Activated CD4-positive, alpha-beta T cell treated with anti-CD3 and anti-CD28 coated beads, Interleukin-2, amount 50 U/mL, for 1 hour (primary cell): ENCODE measurements around the gene ABI2.

Experiments
- DNase-seq: peaks from one replicate; pipeline ENCODE4 v3.0.0-alpha.2; 2020

Gene ABI2

GRCh38 chr2:203432811-203433210, 104.6 kb downstream of the ABI2 start:
- DNase-seq = no peak

DNA sequence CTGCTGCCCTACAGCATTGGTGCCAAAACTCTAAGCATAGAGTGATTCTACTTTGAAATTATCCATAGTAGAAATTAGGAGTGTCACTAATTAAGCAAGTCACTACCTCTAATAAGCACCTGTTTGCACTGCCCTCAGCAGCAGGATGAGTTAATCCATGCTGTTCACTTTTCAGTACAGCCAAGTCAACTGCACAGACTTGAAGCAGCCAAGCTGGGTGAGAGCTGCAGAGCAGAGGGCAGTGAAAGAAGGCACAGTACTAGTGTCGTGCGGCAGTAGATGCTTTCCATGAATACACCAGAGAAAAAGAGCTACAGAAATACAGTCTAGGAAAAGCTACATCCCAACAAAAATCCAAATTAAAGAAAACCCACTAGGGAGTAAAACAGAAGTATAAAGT, 108.3 kb downstream of the ABI2 start:
- DNase-seq = no peak

- no peak for DNase-seq
Measured at GRCh38 chr2:203437511-203437910, 109.3 kb downstream of the ABI2 start.

- DNase-seq = no peak
Measured at GRCh38 chr2:203438528-203438927, 110.3 kb downstream of the ABI2 start.

- DNase-seq = no peak
Measured at GRCh38 chr2:203440671-203441070, 112.5 kb downstream of the ABI2 start.

- no peak for DNase-seq
Measured at GRCh38 chr2:203441463-203441862, 113.3 kb downstream of the ABI2 start.

GRCh38 chr2:203442463-203442862, 114.3 kb downstream of the ABI2 start:
- DNase-seq = no peak

DNA sequence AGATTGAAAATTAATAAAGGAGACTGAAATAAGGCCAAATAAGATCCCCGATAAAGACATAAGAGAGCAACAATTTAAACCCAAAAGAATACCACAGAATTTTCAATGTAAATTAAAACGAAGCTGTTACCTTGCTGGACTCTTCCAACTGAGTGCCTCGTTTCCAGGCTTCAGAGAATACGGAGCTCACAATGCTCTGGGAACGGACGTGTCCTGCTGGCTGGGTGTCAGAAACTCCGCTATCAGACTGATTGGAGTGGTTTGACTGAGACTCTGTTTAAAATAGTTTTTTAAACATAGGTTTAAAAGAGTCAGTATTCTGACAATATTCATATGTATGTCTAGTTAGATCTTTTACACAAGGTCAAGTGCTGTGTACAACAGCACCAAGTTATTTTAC, 116.5 kb downstream of the ABI2 start:
- DNase-seq = no peak

DNA sequence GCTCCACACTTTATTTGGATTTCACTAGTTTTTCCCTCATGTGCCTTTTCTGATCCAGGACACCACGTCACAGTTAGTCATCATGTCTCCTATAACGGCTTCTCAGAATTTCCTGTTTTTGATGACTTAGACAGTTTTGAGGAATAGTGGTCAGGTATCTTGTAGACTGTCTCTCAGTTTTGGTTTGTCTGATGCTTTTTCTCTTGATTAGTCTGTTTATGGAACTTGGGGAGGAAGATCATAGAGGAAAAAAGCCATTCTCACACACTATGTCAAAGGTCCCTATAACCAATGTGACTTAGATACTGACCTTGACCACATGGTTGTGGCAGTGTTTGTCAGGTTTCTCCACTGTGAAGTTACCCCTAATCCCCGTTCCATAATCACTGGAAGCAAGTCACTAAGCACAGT, 117.9 kb downstream of the ABI2 start:
- DNase-seq = no peak

- DNase-seq = no peak
Measured at GRCh38 chr2:203446780-203447179, 118.6 kb downstream of the ABI2 start.

DNA sequence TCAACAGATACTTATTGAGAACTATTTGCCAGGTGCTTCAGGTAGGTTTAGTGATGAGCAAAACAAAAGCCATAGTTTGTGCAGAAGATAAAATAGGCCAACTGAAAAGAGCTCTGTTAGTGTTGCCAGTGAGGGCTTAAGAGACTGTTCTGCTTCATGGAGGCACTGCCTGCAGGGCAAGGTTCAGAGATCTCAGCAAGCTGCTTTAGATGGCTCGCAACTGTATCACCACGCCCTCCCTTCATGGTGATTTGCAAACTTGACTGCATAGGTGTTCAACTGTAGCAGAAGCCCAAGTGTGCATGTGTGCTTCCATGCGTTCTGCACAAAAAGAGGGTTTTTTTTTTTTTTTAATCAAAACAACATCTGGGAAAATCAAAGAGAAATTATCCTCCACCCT, 122.4 kb downstream of the ABI2 start:
- DNase-seq = no peak

DNA sequence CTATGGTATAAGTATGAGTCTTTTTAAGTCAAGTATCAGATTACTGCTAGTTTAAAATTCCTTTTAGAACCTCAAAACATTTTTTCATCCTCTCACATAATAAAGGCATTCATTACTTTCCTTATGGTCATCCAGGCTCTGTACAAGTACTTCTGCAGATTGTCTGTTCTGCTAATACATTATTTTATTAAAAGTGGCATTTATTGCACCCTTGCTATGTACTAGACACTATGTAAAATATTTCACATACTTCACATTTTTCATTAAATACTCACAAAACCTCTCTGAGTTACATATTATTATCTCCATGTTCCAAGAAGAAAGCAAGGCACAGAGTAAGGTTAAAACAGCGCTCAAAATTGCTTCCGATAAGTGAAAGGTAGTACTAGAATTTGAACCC, 122.8 kb downstream of the ABI2 start:
- DNase-seq = no peak

DNA sequence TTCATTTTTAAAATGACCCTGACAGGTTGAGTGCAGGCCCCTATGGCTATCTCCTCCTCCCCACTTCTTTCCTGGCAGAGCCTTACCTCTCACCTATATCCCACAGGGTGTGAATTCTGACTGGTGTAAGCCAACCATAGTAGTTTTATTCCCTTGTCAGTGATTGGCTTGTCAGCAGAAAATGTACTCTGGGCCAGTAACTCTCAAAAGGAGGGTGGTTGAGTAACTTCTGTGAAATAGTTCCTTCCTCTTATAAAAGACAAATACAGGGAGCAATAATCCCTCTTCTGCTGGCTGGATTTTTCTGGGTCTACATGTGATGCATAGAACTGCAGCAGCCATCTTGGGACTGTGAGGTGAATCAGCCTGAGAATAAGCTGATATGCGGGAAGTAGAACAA, 123.5 kb downstream of the ABI2 start:
- no peak for DNase-seq

- DNase-seq = peak; percentile 3
Measured at GRCh38 chr2:203453858-203454451, 125.8 kb downstream of the ABI2 start.

- DNase-seq = no peak
Measured at GRCh38 chr2:203455209-203455608, 127.0 kb downstream of the ABI2 start.

- DNase-seq = no peak
Measured at GRCh38 chr2:203461746-203462145, 133.6 kb downstream of the ABI2 start.

- DNase-seq = no peak
Measured at GRCh38 chr2:203462308-203462707, 134.1 kb downstream of the ABI2 start.

- no peak for DNase-seq
Measured at GRCh38 chr2:203463266-203463678, 135.1 kb downstream of the ABI2 start.

GRCh38 chr2:203469546-203469945, 141.4 kb downstream of the ABI2 start:
- DNase-seq = no peak

DNA sequence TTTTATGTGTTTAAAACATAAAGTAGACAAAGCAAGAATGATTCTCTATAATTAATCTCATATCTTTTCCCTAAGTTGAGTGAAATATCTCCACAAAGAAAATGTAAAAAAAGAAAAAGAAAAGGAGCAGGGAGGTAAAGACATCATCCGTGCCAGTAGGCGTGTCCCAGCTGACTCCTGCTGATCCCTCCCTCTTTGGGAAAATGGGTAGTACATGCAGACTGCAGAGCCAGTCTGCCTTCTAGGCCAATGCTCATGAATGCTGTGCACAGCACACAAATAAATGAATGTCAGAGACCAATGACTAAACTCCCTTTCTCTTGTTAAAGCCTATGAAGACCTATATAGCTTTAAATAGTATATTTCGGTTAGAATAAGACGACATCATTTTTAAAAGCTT, 142.2 kb downstream of the ABI2 start:
- no peak for DNase-seq

DNA sequence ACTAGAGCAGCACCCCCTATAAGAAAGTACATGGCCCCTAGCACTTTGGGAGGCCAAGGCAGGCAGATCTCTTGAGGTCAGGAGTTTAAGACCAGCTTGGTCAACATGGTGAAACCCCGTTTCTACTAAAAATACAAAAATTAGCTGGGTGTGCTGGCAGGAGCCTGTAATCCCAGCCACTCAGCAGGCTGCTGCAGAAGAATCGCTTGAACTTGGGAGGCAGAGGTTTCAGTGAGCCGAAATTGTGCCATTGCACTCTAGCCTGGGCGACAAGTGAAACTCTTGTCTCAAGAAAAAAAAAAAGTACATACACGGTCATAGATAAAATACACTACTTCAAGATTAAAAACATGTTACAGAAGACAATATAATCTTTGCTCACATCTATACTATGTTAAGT, 143.1 kb downstream of the ABI2 start:
- no peak for DNase-seq

DNA sequence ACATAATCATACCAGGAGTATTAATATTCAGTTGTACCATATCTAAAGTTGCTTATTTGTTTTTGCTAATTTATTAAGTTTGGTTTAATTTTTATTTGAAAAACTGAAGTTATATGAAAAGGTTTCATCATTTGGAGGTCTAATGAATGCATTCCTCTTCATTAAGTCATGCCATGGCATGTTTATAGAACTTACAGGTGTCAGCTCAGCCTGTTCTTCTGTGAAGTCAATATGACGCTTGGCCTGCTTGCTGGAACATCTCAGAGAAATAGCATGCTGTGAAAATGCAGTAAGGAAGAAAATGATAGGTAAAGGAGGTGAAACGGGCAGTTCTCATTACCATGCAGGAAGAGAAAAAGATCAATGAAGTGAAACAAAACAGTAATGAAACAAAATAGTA, 148.7 kb downstream of the ABI2 start:
- DNase-seq = no peak

DNA sequence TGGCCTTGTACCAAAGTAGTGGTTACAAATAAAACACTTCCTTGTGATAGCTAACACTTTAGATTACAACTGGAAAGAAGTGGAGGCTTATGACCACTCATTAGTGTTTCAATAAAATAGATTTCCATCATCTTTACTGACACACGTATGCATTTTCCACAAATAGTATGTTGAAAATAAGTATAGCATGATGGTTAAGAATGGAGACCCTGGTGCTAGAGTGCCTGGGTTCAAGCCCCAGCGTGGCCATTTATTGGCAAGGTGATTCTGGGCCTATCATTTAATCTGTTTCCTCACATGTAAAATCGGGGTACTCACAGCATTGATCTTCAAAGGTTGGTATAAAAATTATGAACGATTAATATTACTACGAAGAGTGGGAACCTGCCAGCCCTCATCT, 152.4 kb downstream of the ABI2 start:
- DNase-seq = no peak

- DNase-seq = peak; percentile 53
Measured at GRCh38 chr2:203484266-203485112, 156.3 kb downstream of the ABI2 start.

DNA sequence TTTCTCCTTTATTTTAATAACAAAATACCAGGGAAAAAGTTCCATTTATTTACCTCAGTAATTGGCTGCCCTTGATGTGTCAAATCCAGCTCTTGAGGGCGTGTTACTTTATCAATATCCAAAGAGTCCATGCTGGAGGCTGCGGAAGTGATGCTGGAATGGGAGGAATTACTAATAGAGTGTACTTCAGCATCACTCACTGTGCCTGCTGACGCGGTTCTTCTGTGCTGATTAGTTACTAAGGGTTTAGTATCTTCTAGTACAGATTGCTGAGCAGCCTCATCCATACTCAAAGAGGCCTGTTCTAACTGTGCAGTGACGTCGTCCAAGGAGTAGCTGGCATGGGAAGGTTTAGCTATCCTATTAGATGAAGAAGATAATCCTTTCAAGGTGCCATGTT, 161.3 kb downstream of the ABI2 start:
- no peak for DNase-seq
